Measurements from ENCODE around the gene DBT.
A peak's percentile ranks its signal among the peaks of the same experiment; 100 is the strongest.
"Not testable (repeated sequence)": the region's sequence is repeated elsewhere in the genome, so short reads cannot be mapped to it uniquely, and the experiment has no call there.

The DBT gene

GRCh38 chr1:100231721-100232120, 17.9 kb downstream of the DBT start:
- Mint-ChIP-seq H3K4me1 (no peaks in the 10 kb centered on the region), H3K27me3 (no peaks in the 10 kb centered on the region), H3K36me3 (peaks cover 40% of the 10 kb centered on the region), H3K27ac (no peak overlapping the region), H3K9me3 (no peaks in the 10 kb centered on the region), H3K4me3 (no peak overlapping the region)
- ATAC-seq: no peak

GRCh38 chr1:100230765-100231164, 18.9 kb downstream of the DBT start:
- Mint-ChIP-seq H3K4me3 (no peak overlapping the region), H3K27ac (no peak overlapping the region), H3K27me3 (no peaks in the 10 kb centered on the region), H3K9me3 (no peaks in the 10 kb centered on the region), H3K36me3 (peaks cover 40% of the 10 kb centered on the region), H3K4me1 (no peaks in the 10 kb centered on the region)
- no peak for ATAC-seq

GRCh38 chr1:100229681-100230443, 19.8 kb downstream of the DBT start:
- H3K27ac Mint-ChIP-seq: no peak overlapping the region
- H3K36me3 Mint-ChIP-seq: peaks cover 40% of the 10 kb centered on the region
- H3K4me3 Mint-ChIP-seq: no peak overlapping the region
- no peaks in the 10 kb centered on the region for H3K27me3 Mint-ChIP-seq
- no peak for ATAC-seq
- H3K9me3 Mint-ChIP-seq: no peaks in the 10 kb centered on the region
- H3K4me1 Mint-ChIP-seq: no peaks in the 10 kb centered on the region

DNA sequence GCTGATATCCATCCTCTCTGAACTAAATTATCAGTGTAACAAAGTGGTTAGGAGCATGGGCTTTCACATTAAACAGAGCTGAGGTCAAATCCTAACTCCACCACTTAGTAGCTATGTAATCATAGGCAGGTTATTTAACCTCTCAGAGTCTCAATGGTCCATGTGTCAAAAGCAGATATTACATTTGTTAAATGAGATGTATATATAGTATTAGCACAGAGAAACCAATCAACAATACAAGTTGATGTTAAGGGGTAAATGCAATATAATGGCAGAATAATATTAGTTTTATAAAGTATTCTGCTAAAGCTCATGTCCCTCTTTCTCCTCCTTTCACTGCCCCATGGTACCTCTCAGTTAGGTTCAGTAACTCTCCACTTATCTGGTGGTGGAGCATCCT, 27.2 kb downstream of the DBT start:
- no peak for ATAC-seq
- no peaks in the 10 kb centered on the region for H3K9me3 Mint-ChIP-seq
- H3K4me3 Mint-ChIP-seq: no peak overlapping the region
- no peak overlapping the region for H3K27ac Mint-ChIP-seq
- no peaks in the 10 kb centered on the region for H3K27me3 Mint-ChIP-seq
- no peaks in the 10 kb centered on the region for H3K4me1 Mint-ChIP-seq
- H3K36me3 Mint-ChIP-seq: peaks cover 7% of the 10 kb centered on the region

DNA sequence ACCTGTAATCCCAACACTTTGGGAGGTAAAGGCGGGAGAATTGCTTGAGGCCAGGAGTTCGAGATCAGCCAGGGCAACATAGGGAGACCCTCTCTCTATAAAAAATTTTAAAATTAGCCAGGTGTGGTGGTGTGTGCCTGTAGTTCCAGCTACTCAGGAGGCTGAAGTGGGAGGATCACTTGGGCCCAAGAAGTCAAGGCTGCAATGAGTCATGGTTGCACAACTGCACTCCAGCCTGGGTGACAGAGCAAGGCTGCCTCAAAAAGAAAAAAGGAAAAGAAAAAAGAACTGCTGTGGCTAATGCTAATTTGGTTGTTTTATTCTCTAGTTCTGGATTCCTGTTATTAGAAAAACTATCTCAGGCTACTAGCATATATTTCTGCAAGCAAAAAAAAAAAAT, 29.8 kb downstream of the DBT start:
- ATAC-seq: no peak
- H3K4me1 Mint-ChIP-seq: no peaks in the 10 kb centered on the region

GRCh38 chr1:100219457-100219856, 30.2 kb downstream of the DBT start:
- Mint-ChIP-seq H3K4me3 (no peak overlapping the region), H3K36me3 (peaks cover 21% of the 10 kb centered on the region), H3K4me1 (no peaks in the 10 kb centered on the region), H3K27ac (no peak overlapping the region), H3K9me3 (no peaks in the 10 kb centered on the region), H3K27me3 (no peaks in the 10 kb centered on the region)
- ATAC-seq: no peak

More for the DNA sequence above, 29.8 kb downstream of the DBT start:
- Mint-ChIP-seq H3K4me3 (no peak overlapping the region), H3K27ac (no peak overlapping the region), H3K36me3 (peaks cover 16% of the 10 kb centered on the region), H3K27me3 (no peaks in the 10 kb centered on the region), H3K9me3 (no peaks in the 10 kb centered on the region)

DNA sequence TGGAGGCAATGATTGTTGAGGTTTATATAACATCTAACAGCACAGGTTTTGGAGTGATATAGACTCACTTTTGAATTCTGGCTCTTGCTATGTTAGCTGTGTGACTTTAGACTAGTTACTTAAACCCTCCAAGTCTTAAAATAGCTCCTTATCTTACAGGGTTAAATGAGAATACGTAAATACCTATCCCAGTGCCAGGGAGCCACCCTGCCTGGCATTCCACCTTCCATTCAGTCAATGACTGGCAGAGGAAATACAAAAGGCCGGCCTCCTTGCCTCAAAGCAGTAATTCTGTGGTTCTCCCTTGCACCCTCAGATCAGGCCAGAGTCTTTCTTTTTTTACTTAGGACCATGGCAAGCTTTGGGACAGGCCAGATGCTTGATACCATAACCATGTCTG, 31.8 kb downstream of the DBT start:
- Mint-ChIP-seq H3K9me3 (no peaks in the 10 kb centered on the region), H3K4me3 (no peak overlapping the region), H3K27ac (no peak overlapping the region), H3K27me3 (no peaks in the 10 kb centered on the region), H3K36me3 (peaks cover 29% of the 10 kb centered on the region), H3K4me1 (no peaks in the 10 kb centered on the region)
- no peak for ATAC-seq

DNA sequence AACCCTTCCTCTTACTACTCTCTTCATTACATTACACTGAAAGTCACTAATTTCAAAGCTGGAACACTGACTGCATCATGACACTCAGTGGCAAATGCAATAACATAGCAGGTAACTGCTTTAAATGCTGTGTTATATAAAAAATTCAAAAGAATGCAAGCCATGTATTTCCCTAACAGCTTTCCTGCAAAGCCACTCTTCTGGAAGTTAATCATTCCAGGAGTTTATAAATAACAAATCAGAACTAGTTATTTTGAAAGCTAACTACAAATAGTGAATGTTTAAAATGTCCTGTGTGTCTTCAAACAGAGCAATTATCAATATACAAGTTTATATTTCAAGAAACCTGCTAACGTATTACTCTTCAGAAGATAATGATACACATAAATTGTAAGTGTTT, 34.5 kb downstream of the DBT start:
- no peak for ATAC-seq
- H3K27me3 Mint-ChIP-seq: no peaks in the 10 kb centered on the region
- H3K4me1 Mint-ChIP-seq: no peaks in the 10 kb centered on the region
- H3K36me3 Mint-ChIP-seq: peaks cover 38% of the 10 kb centered on the region
- no peaks in the 10 kb centered on the region for H3K9me3 Mint-ChIP-seq
- no peak overlapping the region for H3K4me3 Mint-ChIP-seq
- H3K27ac Mint-ChIP-seq: no peak overlapping the region

DNA sequence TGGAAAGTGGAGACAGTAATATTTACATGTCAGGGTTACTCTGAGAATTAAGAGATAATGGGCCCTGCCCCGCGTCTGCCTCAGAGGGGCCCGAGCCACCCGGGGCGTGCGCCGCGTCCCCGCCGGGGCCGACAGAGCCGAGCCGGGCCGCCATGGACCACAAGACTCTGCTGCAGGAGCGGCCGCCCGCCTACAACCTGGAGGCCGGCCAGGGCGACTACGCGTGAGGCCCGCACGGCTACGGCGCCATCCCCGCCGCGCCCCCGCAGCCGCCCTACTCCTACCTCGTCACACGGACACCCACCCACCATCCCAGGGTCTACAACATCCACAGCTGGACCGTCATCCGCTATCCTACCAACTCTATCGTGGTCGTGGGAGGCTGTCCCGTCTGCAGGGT, 36.5 kb downstream of the DBT start:
- Mint-ChIP-seq H3K27ac (no peak overlapping the region), H3K27me3 (no peaks in the 10 kb centered on the region), H3K4me3 (no peak overlapping the region), H3K36me3 (peaks cover 35% of the 10 kb centered on the region), H3K4me1 (no peaks in the 10 kb centered on the region), H3K9me3 (no peaks in the 10 kb centered on the region)
- ATAC-seq: peak; percentile 48

GRCh38 chr1:100206301-100206700, 43.3 kb downstream of the DBT start:
- peaks cover 48% of the 10 kb centered on the region for H3K36me3 Mint-ChIP-seq
- H3K4me3 Mint-ChIP-seq: no peak overlapping the region
- ATAC-seq: no peak

DNA sequence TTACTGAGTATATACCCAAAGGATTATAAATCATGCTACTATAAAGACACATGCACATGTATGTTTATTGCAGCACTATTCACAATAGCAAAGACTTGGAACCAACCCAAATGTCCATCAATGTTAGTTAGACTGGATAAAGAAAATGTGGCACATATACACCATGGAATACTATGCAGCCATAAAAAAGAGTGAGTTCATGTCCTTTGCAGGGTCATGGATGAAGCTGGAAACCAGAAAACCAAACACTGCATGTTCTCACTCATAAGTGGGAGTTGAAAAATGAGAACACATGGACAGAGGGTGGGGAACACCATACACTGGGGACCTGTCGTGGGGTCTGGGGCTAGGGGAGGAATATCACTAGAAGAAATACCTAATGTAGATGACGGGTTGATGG, 44.0 kb downstream of the DBT start:
- peaks cover 55% of the 10 kb centered on the region for H3K36me3 Mint-ChIP-seq

More at GRCh38 chr1:100206301-100206700, 43.3 kb downstream of the DBT start:
- Mint-ChIP-seq H3K27me3 (no peaks in the 10 kb centered on the region), H3K9me3 (peaks cover 11% of the 10 kb centered on the region), H3K4me1 (no peaks in the 10 kb centered on the region), H3K27ac (no peak overlapping the region)

DNA sequence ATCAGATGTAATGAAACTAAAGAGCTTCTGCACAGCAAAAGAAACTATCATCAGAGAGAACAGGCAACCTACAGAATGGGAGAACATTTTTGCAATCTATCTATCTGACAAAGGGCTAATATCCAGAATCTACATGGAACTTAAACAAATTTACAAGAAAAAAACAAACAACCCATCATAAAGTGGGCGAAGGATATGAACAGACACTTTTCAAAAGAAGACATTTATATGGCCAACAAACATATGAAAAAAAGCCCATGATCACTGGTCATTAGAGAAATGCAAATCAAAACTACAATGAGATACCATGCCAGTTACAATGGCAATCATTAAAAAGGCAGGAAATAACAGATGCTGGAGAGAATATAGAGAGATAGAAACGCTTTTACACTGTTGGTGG, 44.5 kb downstream of the DBT start:
- peaks cover 58% of the 10 kb centered on the region for H3K36me3 Mint-ChIP-seq
- H3K4me3 Mint-ChIP-seq, H3K27ac Mint-ChIP-seq, H3K4me1 Mint-ChIP-seq, ATAC-seq, H3K27me3 Mint-ChIP-seq: not testable (repeated sequence)
- peaks cover 11% of the 10 kb centered on the region for H3K9me3 Mint-ChIP-seq

More for the DNA sequence above, 44.0 kb downstream of the DBT start:
- not testable (repeated sequence) for H3K27me3 Mint-ChIP-seq, H3K4me1 Mint-ChIP-seq, H3K27ac Mint-ChIP-seq, ATAC-seq, H3K4me3 Mint-ChIP-seq
- H3K9me3 Mint-ChIP-seq: peaks cover 11% of the 10 kb centered on the region

GRCh38 chr1:100202703-100203102, 46.9 kb downstream of the DBT start:
- H3K27me3 Mint-ChIP-seq, ATAC-seq, H3K4me3 Mint-ChIP-seq, H3K27ac Mint-ChIP-seq, H3K4me1 Mint-ChIP-seq: not testable (repeated sequence)
- peaks cover 11% of the 10 kb centered on the region for H3K9me3 Mint-ChIP-seq
- peaks cover 69% of the 10 kb centered on the region for H3K36me3 Mint-ChIP-seq

GRCh38 chr1:100200060-100200459, 49.6 kb downstream of the DBT start:
- ATAC-seq, H3K9me3 Mint-ChIP-seq, H3K27ac Mint-ChIP-seq, H3K4me3 Mint-ChIP-seq, H3K4me1 Mint-ChIP-seq, H3K27me3 Mint-ChIP-seq: not testable (repeated sequence)
- peaks cover 76% of the 10 kb centered on the region for H3K36me3 Mint-ChIP-seq

DNA sequence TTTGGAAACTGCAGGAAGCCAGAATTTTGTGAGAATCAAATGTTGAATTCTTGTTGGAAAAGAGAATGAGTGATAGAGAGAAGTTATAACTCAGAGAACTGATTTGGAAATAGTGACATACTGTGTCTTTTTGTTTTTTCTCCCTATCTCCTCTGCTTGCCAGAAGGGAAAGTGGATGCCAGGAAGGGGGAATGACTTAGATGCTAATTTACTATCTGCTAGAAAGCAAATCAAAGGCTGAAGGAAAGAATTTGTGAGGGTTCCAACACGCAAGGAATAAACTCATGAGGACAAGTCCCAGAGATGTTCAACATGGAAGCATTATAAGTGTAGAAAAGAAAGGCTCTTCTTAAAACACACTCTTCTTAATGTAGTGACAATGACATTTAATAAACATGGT, 51.0 kb downstream of the DBT start:
- H3K4me1 Mint-ChIP-seq: no peaks in the 10 kb centered on the region
- H3K4me3 Mint-ChIP-seq: no peak overlapping the region
- no peak for ATAC-seq
- no peaks in the 10 kb centered on the region for H3K27me3 Mint-ChIP-seq
- H3K9me3 Mint-ChIP-seq: no peaks in the 10 kb centered on the region
- H3K36me3 Mint-ChIP-seq: peaks cover 61% of the 10 kb centered on the region
- no peak overlapping the region for H3K27ac Mint-ChIP-seq

DNA sequence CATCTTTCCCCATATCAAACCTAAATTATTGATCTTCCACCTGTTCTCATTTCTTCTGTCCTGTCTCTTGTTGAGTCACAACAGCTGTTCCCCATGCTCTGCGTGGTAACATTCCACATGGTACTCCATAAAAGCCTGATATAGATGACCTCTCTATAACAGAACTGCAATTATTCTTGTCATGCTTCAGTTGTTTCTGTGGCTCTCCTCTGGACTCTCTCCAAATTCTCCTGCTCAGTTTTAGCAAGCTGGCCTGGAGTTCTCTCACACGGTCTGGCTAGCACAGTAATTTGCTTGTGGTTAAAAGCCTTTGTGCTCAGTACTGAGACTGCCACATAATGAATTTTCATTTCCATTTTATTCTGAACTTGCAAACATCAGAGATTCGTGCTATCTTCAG, 61.0 kb downstream of the DBT start:
- H3K4me3 Mint-ChIP-seq: no peak overlapping the region
- no peaks in the 10 kb centered on the region for H3K27me3 Mint-ChIP-seq
- H3K36me3 Mint-ChIP-seq: peaks cover 23% of the 10 kb centered on the region
- no peaks in the 10 kb centered on the region for H3K9me3 Mint-ChIP-seq
- no peak overlapping the region for H3K27ac Mint-ChIP-seq
- no peak for ATAC-seq
- H3K4me1 Mint-ChIP-seq: peaks cover 12% of the 10 kb centered on the region
